Ishikawa (cell line): ENCODE measurements around the gene DPH6.

Experiments
- CEBPB ChIP-seq: IDR thresholded peaks from 2 replicates; pipeline ENCODE4 v1.6.1; 2012
- CREB1 ChIP-seq: IDR thresholded peaks from 2 replicates; pipeline ENCODE4 v1.6.1; 2012; ENCODE audit warnings: low read depth
- EP300 ChIP-seq: IDR thresholded peaks from 2 replicates; pipeline ENCODE4 v1.6.1; 2012; ENCODE audit warnings: borderline replicate concordance
- FOXM1 ChIP-seq: IDR thresholded peaks from 2 replicates; pipeline ENCODE4 v1.6.1; 2012; ENCODE audit warnings: low read depth, borderline replicate concordance
- MAX ChIP-seq: IDR thresholded peaks from 2 replicates; pipeline ENCODE4 v1.6.1; 2012
- NFIC ChIP-seq: IDR thresholded peaks from 2 replicates; pipeline ENCODE4 v1.6.1; 2012
- RAD21 ChIP-seq: IDR thresholded peaks from 2 replicates; pipeline ENCODE4 v1.6.1; 2012; ENCODE audit warnings: low read depth
- TAF1 ChIP-seq: IDR thresholded peaks from 2 replicates; pipeline ENCODE4 v1.6.1; 2012; ENCODE audit warnings: low read depth, mild to moderate bottlenecking
- TCF12 ChIP-seq: IDR thresholded peaks from 2 replicates; pipeline ENCODE4 v1.6.1; 2012; ENCODE audit warnings: low read depth
- TEAD4 ChIP-seq: IDR thresholded peaks from 2 replicates; pipeline ENCODE4 v1.6.1; 2012
- YY1 ChIP-seq: IDR thresholded peaks from 2 replicates; pipeline ENCODE4 v1.6.1; 2012; ENCODE audit warnings: low read depth
- ZBTB7A ChIP-seq: IDR thresholded peaks from 2 replicates; pipeline ENCODE4 v1.6.1; 2012; ENCODE audit warnings: low read depth
- TF ChIP-seq, protein P1 (sequence below): IDR thresholded peaks from 2 replicates; pipeline ENCODE4 v1.6.1; 2012
- TF ChIP-seq, protein P2 (sequence below): IDR thresholded peaks from 2 replicates; pipeline ENCODE4 v1.6.1; 2012; ENCODE audit warnings: low read depth, mild to moderate bottlenecking

The DPH6 gene

DNA sequence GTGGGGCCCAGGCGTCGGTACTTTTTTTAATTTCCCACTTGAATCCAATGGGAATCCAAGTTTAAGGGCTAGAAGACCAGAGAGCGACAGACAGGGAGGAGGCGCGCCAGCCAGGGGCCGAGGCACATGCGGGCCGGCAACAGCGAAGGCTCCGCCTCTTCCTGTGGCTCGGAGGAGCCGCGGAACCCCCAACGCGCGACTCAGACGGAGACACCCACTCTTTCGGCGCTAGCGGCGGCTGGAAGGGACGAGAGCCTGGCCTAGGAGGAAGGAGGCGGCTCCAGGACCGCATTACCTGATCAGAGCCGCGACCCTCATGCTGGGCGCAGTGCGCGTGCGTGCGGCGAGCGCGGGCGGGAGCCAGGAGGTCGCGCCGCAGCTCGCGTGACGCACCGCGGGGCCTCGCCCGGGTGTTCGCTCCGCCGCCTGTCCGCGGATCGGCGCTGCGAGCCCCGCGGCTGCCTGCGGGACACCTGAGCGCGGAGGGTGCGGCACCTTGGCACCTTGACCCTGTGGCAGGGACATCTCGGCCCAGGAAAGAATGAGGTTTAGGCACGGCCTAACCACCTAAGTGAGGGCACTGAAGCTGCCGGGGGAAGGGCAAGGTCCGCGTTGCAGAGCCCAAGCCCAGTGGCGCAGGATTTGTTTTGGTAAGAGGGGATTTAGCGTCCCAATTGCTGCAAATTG is at the start of gene DPH6:
Gene DPH6 (minus strand): TSS at position 342 of the 687 bp plus-strand sequence. CDS start 24 bp downstream, at position 318.
- TF ChIP-seq, protein P1, sequence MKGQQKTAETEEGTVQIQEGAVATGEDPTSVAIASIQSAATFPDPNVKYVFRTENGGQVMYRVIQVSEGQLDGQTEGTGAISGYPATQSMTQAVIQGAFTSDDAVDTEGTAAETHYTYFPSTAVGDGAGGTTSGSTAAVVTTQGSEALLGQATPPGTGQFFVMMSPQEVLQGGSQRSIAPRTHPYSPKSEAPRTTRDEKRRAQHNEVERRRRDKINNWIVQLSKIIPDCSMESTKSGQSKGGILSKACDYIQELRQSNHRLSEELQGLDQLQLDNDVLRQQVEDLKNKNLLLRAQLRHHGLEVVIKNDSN, result 0 out of 2 replicates have a peak, but pooled peaks have one; percentile 11
- TF ChIP-seq TAF1 (peak; percentile 50; the same call in 1 of the 2 replicates), RAD21 (no peak), FOXM1 (no peak), MAX (peak; percentile 91), CEBPB (no peak), TCF12 (0 out of 2 replicates have a peak, but pooled peaks have one; percentile 30)
- TF ChIP-seq, protein P2, sequence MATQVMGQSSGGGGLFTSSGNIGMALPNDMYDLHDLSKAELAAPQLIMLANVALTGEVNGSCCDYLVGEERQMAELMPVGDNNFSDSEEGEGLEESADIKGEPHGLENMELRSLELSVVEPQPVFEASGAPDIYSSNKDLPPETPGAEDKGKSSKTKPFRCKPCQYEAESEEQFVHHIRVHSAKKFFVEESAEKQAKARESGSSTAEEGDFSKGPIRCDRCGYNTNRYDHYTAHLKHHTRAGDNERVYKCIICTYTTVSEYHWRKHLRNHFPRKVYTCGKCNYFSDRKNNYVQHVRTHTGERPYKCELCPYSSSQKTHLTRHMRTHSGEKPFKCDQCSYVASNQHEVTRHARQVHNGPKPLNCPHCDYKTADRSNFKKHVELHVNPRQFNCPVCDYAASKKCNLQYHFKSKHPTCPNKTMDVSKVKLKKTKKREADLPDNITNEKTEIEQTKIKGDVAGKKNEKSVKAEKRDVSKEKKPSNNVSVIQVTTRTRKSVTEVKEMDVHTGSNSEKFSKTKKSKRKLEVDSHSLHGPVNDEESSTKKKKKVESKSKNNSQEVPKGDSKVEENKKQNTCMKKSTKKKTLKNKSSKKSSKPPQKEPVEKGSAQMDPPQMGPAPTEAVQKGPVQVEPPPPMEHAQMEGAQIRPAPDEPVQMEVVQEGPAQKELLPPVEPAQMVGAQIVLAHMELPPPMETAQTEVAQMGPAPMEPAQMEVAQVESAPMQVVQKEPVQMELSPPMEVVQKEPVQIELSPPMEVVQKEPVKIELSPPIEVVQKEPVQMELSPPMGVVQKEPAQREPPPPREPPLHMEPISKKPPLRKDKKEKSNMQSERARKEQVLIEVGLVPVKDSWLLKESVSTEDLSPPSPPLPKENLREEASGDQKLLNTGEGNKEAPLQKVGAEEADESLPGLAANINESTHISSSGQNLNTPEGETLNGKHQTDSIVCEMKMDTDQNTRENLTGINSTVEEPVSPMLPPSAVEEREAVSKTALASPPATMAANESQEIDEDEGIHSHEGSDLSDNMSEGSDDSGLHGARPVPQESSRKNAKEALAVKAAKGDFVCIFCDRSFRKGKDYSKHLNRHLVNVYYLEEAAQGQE, result no peak

DNA sequence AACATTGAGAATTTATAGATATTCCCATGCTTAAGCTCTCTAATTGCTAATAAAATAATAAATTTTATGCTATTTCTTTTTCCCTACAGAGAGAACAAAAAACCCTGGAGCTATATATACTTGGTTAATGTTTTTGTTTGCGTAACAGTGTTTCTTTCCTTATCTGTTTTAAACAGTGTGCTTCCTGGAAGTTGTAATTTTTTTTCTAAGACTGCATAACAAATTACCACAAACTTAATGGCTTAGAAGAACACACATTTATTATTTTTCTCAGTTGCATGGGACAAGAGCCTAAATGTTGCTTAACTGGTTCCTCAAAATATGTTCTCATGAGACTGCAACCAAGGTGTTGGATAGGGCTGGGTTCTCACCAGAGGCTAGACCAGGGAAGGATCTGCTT is 49.7 kb upstream of the DPH6 start:
- no peak for TF ChIP-seq ZBTB7A
- TF ChIP-seq RAD21, result no peak
- no peak for TF ChIP-seq YY1
- TF ChIP-seq CEBPB, result no peak
- TF ChIP-seq NFIC, result no peak
- TF ChIP-seq CREB1, result no peak
- no peak for TF ChIP-seq FOXM1
- no peak for TF ChIP-seq TAF1
- TF ChIP-seq TEAD4, result no peak
- TF ChIP-seq MAX, result no peak
- TF ChIP-seq, protein P1, result no peak
- TF ChIP-seq, protein P2, result no peak
- no peak for TF ChIP-seq TCF12

DNA sequence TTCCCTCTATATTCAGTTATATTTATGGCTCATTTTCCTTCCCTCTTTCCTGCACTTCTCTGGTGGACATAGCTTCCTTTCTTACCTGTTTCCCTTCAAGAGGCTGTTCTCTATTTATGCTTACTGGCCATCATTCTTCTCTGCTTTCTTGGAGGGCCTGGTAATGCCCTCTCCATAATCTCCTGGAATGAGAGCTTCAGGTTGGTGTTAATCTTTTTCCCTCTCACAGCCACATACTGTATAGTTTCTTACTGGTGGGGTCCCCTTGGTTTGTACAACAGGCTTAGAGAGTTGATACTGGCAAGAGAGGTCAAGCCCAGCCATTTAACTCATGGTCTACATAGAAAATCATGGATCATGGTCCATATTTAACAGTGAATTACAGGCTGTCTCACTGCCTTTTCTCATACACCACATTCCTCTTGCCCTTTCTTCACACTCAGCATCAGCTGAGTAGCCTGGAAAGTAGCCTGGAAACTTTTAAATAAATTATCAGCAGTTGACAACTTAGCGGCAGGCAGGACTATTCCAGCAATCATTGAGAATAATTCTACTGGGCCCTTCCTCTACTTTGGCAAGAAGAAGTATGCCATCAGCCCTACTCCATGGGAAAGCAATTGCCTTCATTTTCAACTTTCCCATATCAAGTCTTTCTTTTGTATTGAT is 38.0 kb upstream of the DPH6 start:
- TF ChIP-seq ZBTB7A (no peak), TAF1 (no peak), MAX (no peak)

- TF ChIP-seq EP300, result no peak
- no peak for TF ChIP-seq ZBTB7A
- TF ChIP-seq TEAD4, result no peak
- no peak for TF ChIP-seq FOXM1
- TF ChIP-seq YY1, result no peak
- TF ChIP-seq MAX, result no peak
- TF ChIP-seq TCF12, result no peak
Measured at GRCh38 chr15:35580606-35581005, 34.6 kb upstream of the DPH6 start.

DNA sequence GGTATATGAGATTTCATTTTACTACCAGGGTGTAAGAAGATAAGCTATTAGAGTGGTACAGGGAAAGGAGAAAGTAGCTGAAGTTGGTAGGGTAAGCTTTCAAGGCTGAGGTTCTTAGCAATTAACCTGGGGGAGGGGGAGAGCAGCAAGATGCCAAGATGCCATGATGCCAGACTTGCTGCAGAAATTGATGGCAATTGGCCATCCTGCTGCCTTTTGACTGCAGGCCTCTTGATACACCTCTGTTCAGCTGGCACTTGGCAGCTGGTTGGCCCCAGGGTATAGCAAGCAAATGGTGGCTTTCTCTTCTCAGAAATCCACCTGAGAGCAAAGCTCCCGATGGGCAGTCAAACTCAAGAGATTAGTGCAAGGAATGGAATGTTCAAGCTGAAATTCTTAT is 21.4 kb upstream of the DPH6 start:
- TF ChIP-seq ZBTB7A (no peak), TEAD4 (no peak), RAD21 (no peak)

DNA sequence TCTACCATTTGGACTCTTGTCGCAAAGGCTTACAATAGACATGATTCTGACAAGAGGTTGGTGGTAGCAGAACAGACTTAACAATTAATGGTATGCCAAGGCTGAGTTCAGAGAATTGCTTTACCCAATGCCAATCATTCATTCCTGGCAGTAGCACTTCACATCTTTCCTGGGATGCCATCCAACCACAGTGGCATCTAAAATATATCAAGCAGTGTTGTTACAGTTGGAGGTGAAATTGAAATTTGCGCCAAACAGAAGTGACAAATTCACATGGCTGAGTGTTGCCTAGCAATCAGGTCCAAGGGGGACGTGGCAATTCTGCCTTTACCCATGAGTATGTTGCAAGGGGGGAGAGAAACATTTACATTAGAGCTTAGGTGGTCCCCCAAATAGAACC is 21.0 kb upstream of the DPH6 start:
- TF ChIP-seq MAX (no peak), RAD21 (no peak), TEAD4 (no peak), NFIC (no peak), ZBTB7A (no peak), YY1 (no peak), CREB1 (no peak)
